ENCODE data around the gene CMAS.

DNA sequence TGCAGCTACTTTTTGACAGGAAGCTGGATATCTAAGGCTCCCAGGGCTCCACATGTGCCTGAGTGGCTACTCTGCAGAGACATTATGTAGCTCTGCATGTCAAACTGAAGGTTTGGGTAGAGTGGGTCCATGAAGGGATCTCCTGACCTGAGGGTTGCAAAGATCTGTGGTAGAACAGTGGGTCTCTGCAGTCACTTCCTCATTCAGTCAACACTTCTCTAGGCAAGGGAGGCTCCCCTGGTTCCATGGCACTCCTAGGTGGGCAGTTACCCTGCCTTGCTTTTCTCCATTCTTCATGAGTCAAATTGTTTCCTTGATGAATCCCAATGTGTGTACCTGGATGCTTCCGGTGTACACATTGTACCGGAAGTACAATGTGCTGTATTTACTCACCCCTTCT lies 57.4 kb downstream of the CMAS start:
- TF ChIP-seq POLR2A (IDR thresholded peaks at IDR 0.05): no peak
- TF ChIP-seq, protein P1, sequence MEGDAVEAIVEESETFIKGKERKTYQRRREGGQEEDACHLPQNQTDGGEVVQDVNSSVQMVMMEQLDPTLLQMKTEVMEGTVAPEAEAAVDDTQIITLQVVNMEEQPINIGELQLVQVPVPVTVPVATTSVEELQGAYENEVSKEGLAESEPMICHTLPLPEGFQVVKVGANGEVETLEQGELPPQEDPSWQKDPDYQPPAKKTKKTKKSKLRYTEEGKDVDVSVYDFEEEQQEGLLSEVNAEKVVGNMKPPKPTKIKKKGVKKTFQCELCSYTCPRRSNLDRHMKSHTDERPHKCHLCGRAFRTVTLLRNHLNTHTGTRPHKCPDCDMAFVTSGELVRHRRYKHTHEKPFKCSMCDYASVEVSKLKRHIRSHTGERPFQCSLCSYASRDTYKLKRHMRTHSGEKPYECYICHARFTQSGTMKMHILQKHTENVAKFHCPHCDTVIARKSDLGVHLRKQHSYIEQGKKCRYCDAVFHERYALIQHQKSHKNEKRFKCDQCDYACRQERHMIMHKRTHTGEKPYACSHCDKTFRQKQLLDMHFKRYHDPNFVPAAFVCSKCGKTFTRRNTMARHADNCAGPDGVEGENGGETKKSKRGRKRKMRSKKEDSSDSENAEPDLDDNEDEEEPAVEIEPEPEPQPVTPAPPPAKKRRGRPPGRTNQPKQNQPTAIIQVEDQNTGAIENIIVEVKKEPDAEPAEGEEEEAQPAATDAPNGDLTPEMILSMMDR (IDR thresholded peaks at IDR 0.05): no peak

All from lower leg skin (tissue), 3 donors.